K562 (cell line): ENCODE data around the gene GNAZ. TPM values are rescaled to one million over a fixed set of nuclear protein-coding genes. Genes with fewer than 3 reads are reported as not detected.

Experiments used
- BHLHE40 ChIP-seq: IDR thresholded peaks from 2 replicates; pipeline ENCODE4 v1.6.1; 2011; ENCODE audit warnings: low read length, improper control_type of control experiment
- CHD4 ChIP-seq: fragments of 200-600 bp; sonication (generic); IDR thresholded peaks from 3 replicates; pipeline ENCODE4 v1.6.1; 2012; ENCODE audit warnings: low read depth, mild to moderate bottlenecking, mixed read lengths, low read length, inconsistent platforms; ENCODE audit not compliant: insufficient read depth, insufficient replicate concordance, poor library complexity, severe bottlenecking
- KDM5B ChIP-seq: fragments of 200-600 bp; sonication (generic); IDR thresholded peaks from 2 replicates; pipeline ENCODE4 v1.6.1; 2012; ENCODE audit warnings: low read depth, mild to moderate bottlenecking, moderate library complexity, low read length, control low read depth, inconsistent platforms; ENCODE audit not compliant: insufficient replicate concordance
- KLF13 ChIP-seq: fragments of 450-650 bp; IDR thresholded peaks from 2 replicates; pipeline ENCODE4 v1.6.1; 2016; ENCODE audit warnings: missing genetic modification characterization, low read depth, mild to moderate bottlenecking, missing compliant biosample characterization, moderate library complexity, borderline replicate concordance
- LEF1 ChIP-seq: fragments of 450-650 bp; IDR thresholded peaks from 2 replicates; pipeline ENCODE4 v1.6.1; 2016; ENCODE audit warnings: mild to moderate bottlenecking
- MTA3 ChIP-seq: fragments of 450-650 bp; formaldehyde crosslinking; IDR thresholded peaks from 2 replicates; pipeline ENCODE4 v1.6.1; 2017; ENCODE audit warnings: mild to moderate bottlenecking, borderline replicate concordance
- POLR2A ChIP-seq: fragments of 450-650 bp; conservative IDR thresholded peaks from 2 replicates; pipeline ENCODE4 v1.6.1; 2016
- RFX5 ChIP-seq: IDR thresholded peaks from 2 replicates; pipeline ENCODE4 v1.6.1; 2011; ENCODE audit warnings: low read depth, mild to moderate bottlenecking, improper control_type of control experiment, low read length
- SIN3A ChIP-seq, 2 experiments: fragments of 150-350 bp in 1 of 2; IDR thresholded peaks; 2 replicates each; pipeline ENCODE4 v1.6.1; 2011 to 2016; ENCODE audit warnings: borderline replicate concordance in 2 of 2, low read depth in 2 of 2, low read length in 2 of 2, mild to moderate bottlenecking in 2 of 2, moderate library complexity in 2 of 2; ENCODE audit not compliant: control insufficient read depth in 1 of 2
- TRIM24 ChIP-seq, 2 experiments: fragments of 450-650 bp; IDR thresholded peaks; 2 replicates each; pipeline ENCODE4 v1.6.1; 2016
- U2AF2 ChIP-seq: fragments of 200-400 bp; formaldehyde crosslinking; optimal IDR thresholded peaks from 2 replicates; pipeline ENCODE3; 2017; ENCODE audit warnings: low read depth, mild to moderate bottlenecking, low read length
- ZFP36 ChIP-seq: fragments of 150-350 bp; IDR thresholded peaks from 2 replicates; pipeline ENCODE4 v1.6.1; 2018; ENCODE audit warnings: low read length, low read depth; ENCODE audit not compliant: partially characterized antibody
- ZKSCAN1 ChIP-seq: fragments of 150-350 bp; IDR thresholded peaks from 2 replicates; pipeline ENCODE4 v1.6.1; 2016; ENCODE audit warnings: low read depth, low read length
- polyA plus RNA-seq, 8 experiments: library from polyadenylated mRNA; depleted of rRNA in 4 of 8; stranded (reverse) in 5 of 8; unstranded in 3 of 8; fragments of >200 nt; fragmentation: Nextera tagmentation in 2 of 8; fragmentation: Illumina TruSeq in 1 of 8; extraction: Ambion mirVana in 2 of 8; extraction: Trizol in 1 of 8; gene quantifications; 2 replicates each; pipeline versions ENCODE4 v1.2.1 to v1.2.3, GENCODE V29; 2011 to 2014; ENCODE audit warnings: inconsistent platforms in 1 of 8, missing spikeins in 1 of 8
- total RNA-seq, 7 experiments: library from RNA; depleted of rRNA in 6 of 7; stranded (reverse); fragments of >200 nt in 6 of 7; fragmentation: Illumina TruSeq in 2 of 7; extraction: Trizol in 2 of 7; gene quantifications; 2 replicates each; pipeline versions ENCODE4 v1.2.1 to v1.2.3, GENCODE V29; 2011 to 2021; ENCODE audit warnings: low replicate concordance in 1 of 7
- TF ChIP-seq, protein P1 (sequence below): sonication (generic); formaldehyde crosslinking; IDR thresholded peaks from 2 replicates; pipeline ENCODE4 v1.8.1; 2022; ENCODE audit warnings: missing genetic modification reagents
- TF ChIP-seq, protein P2 (sequence below): fragments of 200-800 bp; sonication (Bioruptor generic); IDR thresholded peaks from 2 replicates; pipeline ENCODE4 v1.6.1; 2016; ENCODE audit warnings: missing genetic modification characterization, missing compliant biosample characterization
- TF ChIP-seq, protein P3 (sequence below): fragments of 250-450 bp; sonication (Bioruptor Pico); IDR thresholded peaks from 2 replicates; pipeline ENCODE4 v1.5.0; 2021
- TF ChIP-seq, protein P4 (sequence below), 2 experiments: fragments of 450-650 bp in 1 of 2; sonication (generic) in 1 of 2; formaldehyde crosslinking; conservative IDR thresholded peaks; 2 replicates each; pipeline versions ENCODE4 v1.4.0 to v1.8.1; 2020 to 2022; ENCODE audit warnings: mild to moderate bottlenecking in 1 of 2, missing genetic modification reagents in 1 of 2

The GNAZ gene
- total and polyA plus RNA-seq, 9 of the 15 experiments (the other 6 are each of a cell fraction or from before 2014, with no cell fraction given): 0.04 to 0.22 (median 0.13) TPM; not detected in 3

DNA sequence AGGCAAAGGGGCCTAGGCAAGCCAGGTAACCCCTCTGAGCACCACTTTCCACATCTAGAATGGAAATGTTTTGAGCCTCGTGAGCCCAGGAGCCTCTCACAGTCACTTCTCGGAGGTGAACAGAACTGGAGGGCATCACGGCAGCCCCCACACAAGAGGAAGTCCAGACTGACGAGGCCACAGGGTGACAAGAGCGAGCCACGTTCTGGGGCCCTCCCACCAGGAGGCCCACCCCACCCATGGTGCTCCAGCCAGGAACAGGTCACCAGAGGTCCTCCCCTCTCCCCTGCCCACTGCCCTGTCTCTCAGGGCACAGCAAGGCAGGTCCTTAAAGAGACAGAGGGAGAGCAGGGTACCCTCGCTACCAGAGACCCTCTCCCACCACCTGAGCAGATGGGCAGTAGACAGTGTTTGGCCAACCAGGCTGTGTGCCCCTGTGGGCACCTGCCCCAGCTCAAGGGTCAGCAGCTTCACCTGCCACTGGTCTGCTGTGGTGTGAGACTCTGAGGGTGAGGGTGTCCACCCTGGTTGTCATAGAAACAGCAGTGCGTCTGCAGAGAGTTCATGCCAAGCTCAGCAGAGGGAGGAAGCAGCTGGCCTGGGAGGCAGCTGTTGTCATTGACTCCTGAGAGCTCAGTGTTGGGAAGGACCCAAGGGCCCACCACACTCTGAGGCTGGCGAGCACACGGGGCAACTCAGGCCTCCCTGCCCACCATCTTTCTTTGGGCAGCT, 40.0 kb downstream of the GNAZ start (continued):
- TF ChIP-seq KDM5B: no peak
- TF ChIP-seq, protein P1, sequence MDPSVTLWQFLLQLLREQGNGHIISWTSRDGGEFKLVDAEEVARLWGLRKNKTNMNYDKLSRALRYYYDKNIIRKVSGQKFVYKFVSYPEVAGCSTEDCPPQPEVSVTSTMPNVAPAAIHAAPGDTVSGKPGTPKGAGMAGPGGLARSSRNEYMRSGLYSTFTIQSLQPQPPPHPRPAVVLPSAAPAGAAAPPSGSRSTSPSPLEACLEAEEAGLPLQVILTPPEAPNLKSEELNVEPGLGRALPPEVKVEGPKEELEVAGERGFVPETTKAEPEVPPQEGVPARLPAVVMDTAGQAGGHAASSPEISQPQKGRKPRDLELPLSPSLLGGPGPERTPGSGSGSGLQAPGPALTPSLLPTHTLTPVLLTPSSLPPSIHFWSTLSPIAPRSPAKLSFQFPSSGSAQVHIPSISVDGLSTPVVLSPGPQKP: no peak
- TF ChIP-seq LEF1: no peak
- TF ChIP-seq POLR2A: no peak
- TF ChIP-seq RFX5: no peak
- TF ChIP-seq TRIM24 (IDR thresholded peaks at IDR 0.05): no peak
- TF ChIP-seq U2AF2: no peak
- TF ChIP-seq KLF13: 0 out of 2 replicates have a peak, but pooled peaks have one; percentile 7
- no peak for TF ChIP-seq BHLHE40
- no peak for TF ChIP-seq MTA3
- TF ChIP-seq, protein P2, sequence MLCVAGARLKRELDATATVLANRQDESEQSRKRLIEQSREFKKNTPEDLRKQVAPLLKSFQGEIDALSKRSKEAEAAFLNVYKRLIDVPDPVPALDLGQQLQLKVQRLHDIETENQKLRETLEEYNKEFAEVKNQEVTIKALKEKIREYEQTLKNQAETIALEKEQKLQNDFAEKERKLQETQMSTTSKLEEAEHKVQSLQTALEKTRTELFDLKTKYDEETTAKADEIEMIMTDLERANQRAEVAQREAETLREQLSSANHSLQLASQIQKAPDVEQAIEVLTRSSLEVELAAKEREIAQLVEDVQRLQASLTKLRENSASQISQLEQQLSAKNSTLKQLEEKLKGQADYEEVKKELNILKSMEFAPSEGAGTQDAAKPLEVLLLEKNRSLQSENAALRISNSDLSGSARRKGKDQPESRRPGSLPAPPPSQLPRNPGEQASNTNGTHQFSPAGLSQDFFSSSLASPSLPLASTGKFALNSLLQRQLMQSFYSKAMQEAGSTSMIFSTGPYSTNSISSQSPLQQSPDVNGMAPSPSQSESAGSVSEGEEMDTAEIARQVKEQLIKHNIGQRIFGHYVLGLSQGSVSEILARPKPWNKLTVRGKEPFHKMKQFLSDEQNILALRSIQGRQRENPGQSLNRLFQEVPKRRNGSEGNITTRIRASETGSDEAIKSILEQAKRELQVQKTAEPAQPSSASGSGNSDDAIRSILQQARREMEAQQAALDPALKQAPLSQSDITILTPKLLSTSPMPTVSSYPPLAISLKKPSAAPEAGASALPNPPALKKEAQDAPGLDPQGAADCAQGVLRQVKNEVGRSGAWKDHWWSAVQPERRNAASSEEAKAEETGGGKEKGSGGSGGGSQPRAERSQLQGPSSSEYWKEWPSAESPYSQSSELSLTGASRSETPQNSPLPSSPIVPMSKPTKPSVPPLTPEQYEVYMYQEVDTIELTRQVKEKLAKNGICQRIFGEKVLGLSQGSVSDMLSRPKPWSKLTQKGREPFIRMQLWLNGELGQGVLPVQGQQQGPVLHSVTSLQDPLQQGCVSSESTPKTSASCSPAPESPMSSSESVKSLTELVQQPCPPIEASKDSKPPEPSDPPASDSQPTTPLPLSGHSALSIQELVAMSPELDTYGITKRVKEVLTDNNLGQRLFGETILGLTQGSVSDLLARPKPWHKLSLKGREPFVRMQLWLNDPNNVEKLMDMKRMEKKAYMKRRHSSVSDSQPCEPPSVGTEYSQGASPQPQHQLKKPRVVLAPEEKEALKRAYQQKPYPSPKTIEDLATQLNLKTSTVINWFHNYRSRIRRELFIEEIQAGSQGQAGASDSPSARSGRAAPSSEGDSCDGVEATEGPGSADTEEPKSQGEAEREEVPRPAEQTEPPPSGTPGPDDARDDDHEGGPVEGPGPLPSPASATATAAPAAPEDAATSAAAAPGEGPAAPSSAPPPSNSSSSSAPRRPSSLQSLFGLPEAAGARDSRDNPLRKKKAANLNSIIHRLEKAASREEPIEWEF (CRISPR knock-in tag): no peak
- no peak for TF ChIP-seq ZFP36
- TF ChIP-seq, protein P3, sequence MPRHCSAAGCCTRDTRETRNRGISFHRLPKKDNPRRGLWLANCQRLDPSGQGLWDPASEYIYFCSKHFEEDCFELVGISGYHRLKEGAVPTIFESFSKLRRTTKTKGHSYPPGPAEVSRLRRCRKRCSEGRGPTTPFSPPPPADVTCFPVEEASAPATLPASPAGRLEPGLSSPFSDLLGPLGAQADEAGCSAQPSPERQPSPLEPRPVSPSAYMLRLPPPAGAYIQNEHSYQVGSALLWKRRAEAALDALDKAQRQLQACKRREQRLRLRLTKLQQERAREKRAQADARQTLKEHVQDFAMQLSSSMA: no peak
- 0 out of 4 replicates have a peak, but pooled peaks of 1 of the 2 experiments have one; percentile 16 for TF ChIP-seq SIN3A (IDR thresholded peaks at IDR 0.05; ENCODE audit: borderline replicate concordance in 2 of 2, control insufficient read depth in 1 of 2, low read depth in 2 of 2, low read length in 2 of 2)
- TF ChIP-seq, protein P4, sequence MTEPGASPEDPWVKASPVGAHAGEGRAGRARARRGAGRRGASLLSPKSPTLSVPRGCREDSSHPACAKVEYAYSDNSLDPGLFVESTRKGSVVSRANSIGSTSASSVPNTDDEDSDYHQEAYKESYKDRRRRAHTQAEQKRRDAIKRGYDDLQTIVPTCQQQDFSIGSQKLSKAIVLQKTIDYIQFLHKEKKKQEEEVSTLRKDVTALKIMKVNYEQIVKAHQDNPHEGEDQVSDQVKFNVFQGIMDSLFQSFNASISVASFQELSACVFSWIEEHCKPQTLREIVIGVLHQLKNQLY (CRISPR knock-in tag; conservative IDR thresholded peaks at IDR 0.05): peak in 1 of 2 experiments; percentile 26; a peak in 1 of 4 replicates
- no peak for TF ChIP-seq CHD4
- no peak; the same call in 1 of the 2 replicates for TF ChIP-seq ZKSCAN1
